Endodermal cell (in vitro differentiated cells): ENCODE measurements around the gene KLHL35. TPM values are rescaled to one million over a fixed set of nuclear protein-coding genes. Genes with fewer than 3 reads are reported as not detected.
A peak's percentile ranks its signal among the peaks of the same experiment; 100 is the strongest.

Source experiments
- DNase-seq: peaks from one replicate; pipeline ENCODE4 v3.0.0-alpha.2; 2017
- H3K27ac ChIP-seq: 2 replicates; pipeline ENCODE4 v1.5.1; 2013; ENCODE audit warnings: mild to moderate bottlenecking, low read depth, low read length, moderate library complexity
- H3K27me3 ChIP-seq: 2 replicates; pipeline ENCODE4 v1.6.1; 2013; ENCODE audit warnings: mild to moderate bottlenecking, low read length, moderate library complexity; ENCODE audit not compliant: insufficient read depth, control insufficient read depth, poor library complexity, severe bottlenecking
- H3K36me3 ChIP-seq: 2 replicates; pipeline ENCODE4 v1.7.0; 2013; ENCODE audit warnings: mild to moderate bottlenecking, low read length, moderate library complexity; ENCODE audit not compliant: control insufficient read depth, insufficient read depth
- H3K4me1 ChIP-seq: one replicate; pipeline ENCODE4 v1.7.0; 2013; ENCODE audit warnings: low read length; ENCODE audit not compliant: control insufficient read depth, insufficient read depth
- H3K4me3 ChIP-seq: 2 replicates; pipeline ENCODE4 v1.5.1; 2013; ENCODE audit warnings: mild to moderate bottlenecking, low read length, moderate library complexity
- H3K9ac ChIP-seq: 2 replicates; pipeline ENCODE4 v1.6.1; 2013; ENCODE audit warnings: mild to moderate bottlenecking, low read length, moderate library complexity; ENCODE audit not compliant: poor library complexity, severe bottlenecking; ENCODE audit errors: extremely low read depth
- H3K9me3 ChIP-seq: 2 replicates; pipeline ENCODE4 v1.6.1; 2013; ENCODE audit warnings: mild to moderate bottlenecking, low read length, moderate library complexity; ENCODE audit not compliant: control insufficient read depth
- H3K27ac Mint-ChIP-seq: 2 replicates; pipeline ENCODE4 v1.8.0; 2020; ENCODE audit warnings: mixed read lengths
- H3K27me3 Mint-ChIP-seq: 2 replicates; pipeline ENCODE4 v1.8.0; 2021; ENCODE audit warnings: mild to moderate bottlenecking, mixed read lengths; ENCODE audit not compliant: insufficient read depth
- H3K36me3 Mint-ChIP-seq: 2 replicates; pipeline ENCODE4 v1.8.0; 2020; ENCODE audit warnings: low read depth, mixed read lengths
- H3K4me1 Mint-ChIP-seq: 2 replicates; pipeline ENCODE4 v1.8.0; 2020; ENCODE audit warnings: mixed read lengths
- H3K4me3 Mint-ChIP-seq: 2 replicates; pipeline ENCODE4 v1.8.0; 2020; ENCODE audit warnings: mild to moderate bottlenecking, moderate library complexity, mixed read lengths
- H3K9me3 Mint-ChIP-seq: 2 replicates; pipeline ENCODE4 v1.8.0; 2020; ENCODE audit warnings: mild to moderate bottlenecking, mixed read lengths
- WGBS, 2 experiments: methylation state at CpG; one replicate each; pipeline versions ENCODE4 v1.1.5 to v1.1.7; 2013; ENCODE audit warnings: missing lambda C conversion rate in 2 of 2, mixed read lengths in 1 of 2; ENCODE audit not compliant: insufficient coverage in 1 of 2, insufficient read length in 1 of 2; 5-methylcytosine and 5-hydroxymethylcytosine counted together
- total RNA-seq, 2 donors: library from RNA; stranded (reverse); fragmentation: NEBNext Ultra II Directional in 1 of 2; extraction: Animal tissue kit (Norgen Biotek cat#: 25700) in 1 of 2; gene quantifications; 2 replicates in 1 of 2; 3 replicates in 1 of 2; pipeline ENCODE4 v1.2.1, GENCODE V29; 2021
- TF ChIP-seq, protein P1 (sequence below): fragments of 200-600 bp; sonication (generic); conservative IDR thresholded peaks from 2 replicates; pipeline ENCODE4 v1.5.0; 2021; ENCODE audit warnings: antibody characterized with exemption, mild to moderate bottlenecking

The KLHL35 gene
- total RNA-seq, 2 donors from 2014 or later: 0.48 TPM; not detected in 1

DNA sequence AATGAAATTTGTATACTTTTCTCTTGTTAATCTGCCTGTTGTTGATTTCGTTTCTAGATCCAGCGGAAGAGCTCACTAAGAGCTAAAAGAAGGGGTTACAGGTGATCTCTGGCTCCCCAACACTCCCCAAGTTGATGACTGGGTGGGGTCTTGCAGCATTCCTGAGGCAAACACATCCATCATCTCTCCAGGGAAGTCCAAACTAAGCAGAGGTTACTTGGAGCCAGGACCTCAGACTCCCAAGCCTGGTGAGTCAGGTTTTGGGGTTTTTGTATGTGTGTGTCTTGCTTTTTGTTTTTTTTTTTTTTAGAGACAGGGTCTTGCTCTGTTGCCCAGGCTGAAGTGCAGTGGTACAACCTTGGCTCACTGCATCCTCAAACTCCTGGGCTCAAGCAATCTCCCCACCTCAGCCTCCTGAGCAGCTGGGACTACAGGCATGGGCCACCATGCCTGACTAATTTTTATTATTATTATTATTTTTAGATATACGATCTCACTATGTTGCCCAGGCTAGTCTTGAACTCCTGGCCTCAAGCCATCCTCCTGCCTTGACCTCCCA, 45.2 kb downstream of the KLHL35 start:
- Mint-ChIP-seq H3K27ac (peak overlapping the region; percentile 86), H3K4me3 (no peak overlapping the region), H3K36me3 (no peaks in the 10 kb centered on the region), H3K27me3 (no peaks in the 10 kb centered on the region), H3K4me1 (peaks cover 20% of the 10 kb centered on the region), H3K9me3 (no peaks in the 10 kb centered on the region)
- peaks cover 8% of the 10 kb centered on the region for H3K4me1 ChIP-seq
- no peak overlapping the region for H3K27ac ChIP-seq
- H3K9me3 ChIP-seq: no peaks in the 10 kb centered on the region
- H3K27me3 ChIP-seq: no peaks in the 10 kb centered on the region
- H3K36me3 ChIP-seq: no peaks in the 10 kb centered on the region
- TF ChIP-seq, protein P1, sequence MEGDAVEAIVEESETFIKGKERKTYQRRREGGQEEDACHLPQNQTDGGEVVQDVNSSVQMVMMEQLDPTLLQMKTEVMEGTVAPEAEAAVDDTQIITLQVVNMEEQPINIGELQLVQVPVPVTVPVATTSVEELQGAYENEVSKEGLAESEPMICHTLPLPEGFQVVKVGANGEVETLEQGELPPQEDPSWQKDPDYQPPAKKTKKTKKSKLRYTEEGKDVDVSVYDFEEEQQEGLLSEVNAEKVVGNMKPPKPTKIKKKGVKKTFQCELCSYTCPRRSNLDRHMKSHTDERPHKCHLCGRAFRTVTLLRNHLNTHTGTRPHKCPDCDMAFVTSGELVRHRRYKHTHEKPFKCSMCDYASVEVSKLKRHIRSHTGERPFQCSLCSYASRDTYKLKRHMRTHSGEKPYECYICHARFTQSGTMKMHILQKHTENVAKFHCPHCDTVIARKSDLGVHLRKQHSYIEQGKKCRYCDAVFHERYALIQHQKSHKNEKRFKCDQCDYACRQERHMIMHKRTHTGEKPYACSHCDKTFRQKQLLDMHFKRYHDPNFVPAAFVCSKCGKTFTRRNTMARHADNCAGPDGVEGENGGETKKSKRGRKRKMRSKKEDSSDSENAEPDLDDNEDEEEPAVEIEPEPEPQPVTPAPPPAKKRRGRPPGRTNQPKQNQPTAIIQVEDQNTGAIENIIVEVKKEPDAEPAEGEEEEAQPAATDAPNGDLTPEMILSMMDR: no peak
- H3K9ac ChIP-seq: no peak overlapping the region
- H3K4me3 ChIP-seq: no peak overlapping the region
- DNase-seq: no peak
- 83 to 93% methylated on average over 2 to 3 of the region's 3 CpGs for WGBS, 2 experiments

DNA sequence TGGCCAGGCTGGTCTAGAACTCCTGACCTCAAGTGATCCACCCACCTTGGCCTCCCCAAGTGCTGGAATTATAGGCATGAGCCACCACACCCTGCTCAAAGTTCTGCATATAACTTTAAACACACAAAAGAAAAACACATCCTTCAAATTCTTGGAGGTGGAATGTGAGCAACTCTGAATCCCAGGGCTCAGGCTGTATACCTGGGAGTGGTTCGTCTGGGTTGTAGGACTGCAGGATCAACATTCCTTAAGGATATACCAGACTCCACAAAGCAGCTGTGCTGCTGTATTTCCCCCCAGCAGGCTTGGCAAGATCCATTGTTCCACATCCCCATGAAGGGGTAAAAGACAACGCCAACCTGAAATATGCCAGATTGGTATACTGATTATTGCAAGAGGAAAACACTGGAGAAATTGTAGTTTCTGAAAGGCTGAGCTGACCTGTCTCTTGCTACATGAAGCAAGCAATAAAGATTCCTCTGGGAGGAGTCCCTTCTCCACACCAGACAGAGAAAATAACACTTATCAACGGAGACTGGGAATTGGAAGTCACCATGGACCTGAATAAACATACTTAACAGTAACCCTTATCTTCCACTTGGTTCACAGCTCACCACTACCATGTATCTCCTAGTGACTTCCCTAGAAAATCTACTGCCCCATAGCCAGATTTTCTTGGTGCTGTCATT, 45.9 kb downstream of the KLHL35 start:
- TF ChIP-seq, protein P1: no peak
- no peak for DNase-seq
- H3K27me3 Mint-ChIP-seq: no peaks in the 10 kb centered on the region
- Histone ChIP-seq H3K9ac (peak overlapping the region; percentile 38), H3K36me3 (no peaks in the 10 kb centered on the region), H3K9me3 (no peaks in the 10 kb centered on the region), H3K27ac (no peak overlapping the region), H3K4me1 (peaks cover 8% of the 10 kb centered on the region), H3K27me3 (no peaks in the 10 kb centered on the region), H3K4me3 (no peak overlapping the region)
- H3K27ac Mint-ChIP-seq: peak overlapping the region; percentile 86
- no peaks in the 10 kb centered on the region for H3K9me3 Mint-ChIP-seq
- peaks cover 20% of the 10 kb centered on the region for H3K4me1 Mint-ChIP-seq
- WGBS, 2 experiments: 68 to 70% methylated on average over 3 of the region's 3 CpGs
- no peaks in the 10 kb centered on the region for H3K36me3 Mint-ChIP-seq
- no peak overlapping the region for H3K4me3 Mint-ChIP-seq

DNA sequence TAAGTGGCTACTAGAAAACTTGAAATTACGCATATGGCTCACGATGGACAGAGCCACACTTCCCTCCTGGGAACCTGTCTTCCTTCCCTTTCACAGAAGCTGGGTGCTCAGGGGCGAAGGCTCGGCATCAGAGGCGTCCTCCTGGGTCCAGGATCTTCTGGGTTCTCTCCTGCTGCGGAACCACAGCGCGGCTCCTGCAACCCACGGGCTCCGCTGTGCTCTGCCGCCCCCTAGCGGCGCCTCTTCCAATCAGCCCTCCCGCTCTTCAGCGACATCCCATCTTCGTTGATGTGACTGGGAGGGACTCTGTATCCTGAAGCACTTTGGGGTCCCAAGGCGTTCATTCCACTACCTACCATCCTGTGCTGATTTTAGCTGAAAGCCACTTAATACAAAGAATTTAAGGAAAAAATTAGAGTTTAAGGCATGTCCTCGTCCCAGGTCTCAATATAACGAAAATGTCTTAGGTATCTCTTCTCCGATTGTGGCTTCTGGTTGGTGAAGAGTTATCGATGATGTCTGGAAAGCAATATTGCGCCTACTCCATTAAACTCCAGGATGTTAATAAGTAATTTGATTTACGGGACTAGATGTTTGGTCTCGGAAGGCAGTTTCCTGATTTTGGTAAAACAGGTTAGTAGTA, 48.4 kb downstream of the KLHL35 start:
- WGBS, 2 experiments: 33 to 63% methylated on average over 13 to 24 of the region's 24 CpGs
- TF ChIP-seq, protein P1: peak; percentile 100
- Histone ChIP-seq H3K4me1 (peaks cover 8% of the 10 kb centered on the region), H3K27me3 (no peaks in the 10 kb centered on the region), H3K4me3 (no peak overlapping the region), H3K9me3 (no peaks in the 10 kb centered on the region), H3K36me3 (no peaks in the 10 kb centered on the region), H3K9ac (no peak overlapping the region), H3K27ac (no peak overlapping the region)
- no peaks in the 10 kb centered on the region for H3K27me3 Mint-ChIP-seq
- H3K4me3 Mint-ChIP-seq: no peak overlapping the region
- no peaks in the 10 kb centered on the region for H3K36me3 Mint-ChIP-seq
- peak overlapping the region; percentile 52 for H3K27ac Mint-ChIP-seq
- DNase-seq: peak; percentile 95
- no peaks in the 10 kb centered on the region for H3K9me3 Mint-ChIP-seq
- peaks cover 24% of the 10 kb centered on the region for H3K4me1 Mint-ChIP-seq
